Measurements from ENCODE around the gene PRDX5.
A peak's percentile ranks its signal among the peaks of the same experiment; 100 is the strongest.

PRDX5 gene

GRCh38 chr11:64330888-64331287, 13.0 kb downstream of the PRDX5 start:
- Mint-ChIP-seq H3K9me3 (no peaks in the 10 kb centered on the region), H3K4me1 (peaks cover 5% of the 10 kb centered on the region), H3K4me3 (no peak overlapping the region), H3K36me3 (ENCODE audit: low read depth) (no peaks in the 10 kb centered on the region), H3K27me3 (ENCODE audit: low read depth) (no peaks in the 10 kb centered on the region), H3K27ac (no peak overlapping the region)
- no peak for TF ChIP-seq CTCF (IDR thresholded peaks at IDR 0.05; ENCODE audit: unreplicated experiment in 3 of 3)

- Mint-ChIP-seq H3K27me3 (ENCODE audit: low read depth) (no peaks in the 10 kb centered on the region), H3K9me3 (no peaks in the 10 kb centered on the region), H3K4me3 (no peak overlapping the region), H3K36me3 (ENCODE audit: low read depth) (no peaks in the 10 kb centered on the region), H3K4me1 (peaks cover 5% of the 10 kb centered on the region), H3K27ac (no peak overlapping the region)
- TF ChIP-seq CTCF (IDR thresholded peaks at IDR 0.05; ENCODE audit: unreplicated experiment in 3 of 3) = peak; percentile 13 to 23 (median 20)
These were observed 13.8 kb downstream of the PRDX5 start for GRCh38 chr11:64331569-64332371.

GRCh38 chr11:64333556-64333955, 15.6 kb downstream of the PRDX5 start:
- Mint-ChIP-seq H3K27me3 (ENCODE audit: low read depth) (no peaks in the 10 kb centered on the region), H3K27ac (no peak overlapping the region), H3K4me1 (peaks cover 5% of the 10 kb centered on the region), H3K9me3 (no peaks in the 10 kb centered on the region), H3K36me3 (ENCODE audit: low read depth) (no peaks in the 10 kb centered on the region), H3K4me3 (no peak overlapping the region)
- TF ChIP-seq CTCF (IDR thresholded peaks at IDR 0.05; ENCODE audit: unreplicated experiment in 3 of 3) = no peak

- no peak for TF ChIP-seq CTCF (IDR thresholded peaks at IDR 0.05; ENCODE audit: unreplicated experiment in 3 of 3)
- H3K27ac Mint-ChIP-seq = no peak overlapping the region
- H3K4me1 Mint-ChIP-seq = peaks cover 5% of the 10 kb centered on the region
- H3K36me3 Mint-ChIP-seq (ENCODE audit: low read depth) = no peaks in the 10 kb centered on the region
- no peak overlapping the region for H3K4me3 Mint-ChIP-seq
- no peaks in the 10 kb centered on the region for H3K9me3 Mint-ChIP-seq
- H3K27me3 Mint-ChIP-seq (ENCODE audit: low read depth) = peaks cover 10% of the 10 kb centered on the region
These were observed 17.1 kb downstream of the PRDX5 start for GRCh38 chr11:64334764-64335735.

GRCh38 chr11:64337538-64338249, 19.8 kb downstream of the PRDX5 start:
- Mint-ChIP-seq H3K9me3 (no peaks in the 10 kb centered on the region), H3K27ac (peak overlapping the region in 1 of 3 experiments; percentile 44), H3K4me3 (no peak overlapping the region), H3K27me3 (ENCODE audit: low read depth) (peaks cover 15% of the 10 kb centered on the region), H3K4me1 (peaks cover 12% of the 10 kb centered on the region), H3K36me3 (ENCODE audit: low read depth) (no peaks in the 10 kb centered on the region)
- no peak for TF ChIP-seq CTCF (IDR thresholded peaks at IDR 0.05; ENCODE audit: unreplicated experiment in 3 of 3)

All from nephron (organoid).